Measurements from ENCODE around the gene CASP3.

The CASP3 gene

GRCh38 chr4:184649026-184649970 lies at the start of gene CASP3, which contains the start of gene PRIMPOL:
CASP3 (minus strand) TSS chr4:184649447; CDS start chr4:184638453, 10,994 bp downstream.
PRIMPOL (plus strand) TSS chr4:184649738; CDS start chr4:184657141, 7,403 bp downstream.
- H3K4me3 ChIP-seq, result peak within 1 kb of the TSS; percentile 68 to 95 (median 89)
- H3K27ac ChIP-seq, result peak within 1 kb of the TSS; percentile 88 to 97 (median 96)

- H3K27ac ChIP-seq, result no peak overlapping the region
- H3K4me3 ChIP-seq, result no peak overlapping the region
Observed at GRCh38 chr4:184697956-184698355, 48.7 kb upstream of the CASP3 start.

DNA sequence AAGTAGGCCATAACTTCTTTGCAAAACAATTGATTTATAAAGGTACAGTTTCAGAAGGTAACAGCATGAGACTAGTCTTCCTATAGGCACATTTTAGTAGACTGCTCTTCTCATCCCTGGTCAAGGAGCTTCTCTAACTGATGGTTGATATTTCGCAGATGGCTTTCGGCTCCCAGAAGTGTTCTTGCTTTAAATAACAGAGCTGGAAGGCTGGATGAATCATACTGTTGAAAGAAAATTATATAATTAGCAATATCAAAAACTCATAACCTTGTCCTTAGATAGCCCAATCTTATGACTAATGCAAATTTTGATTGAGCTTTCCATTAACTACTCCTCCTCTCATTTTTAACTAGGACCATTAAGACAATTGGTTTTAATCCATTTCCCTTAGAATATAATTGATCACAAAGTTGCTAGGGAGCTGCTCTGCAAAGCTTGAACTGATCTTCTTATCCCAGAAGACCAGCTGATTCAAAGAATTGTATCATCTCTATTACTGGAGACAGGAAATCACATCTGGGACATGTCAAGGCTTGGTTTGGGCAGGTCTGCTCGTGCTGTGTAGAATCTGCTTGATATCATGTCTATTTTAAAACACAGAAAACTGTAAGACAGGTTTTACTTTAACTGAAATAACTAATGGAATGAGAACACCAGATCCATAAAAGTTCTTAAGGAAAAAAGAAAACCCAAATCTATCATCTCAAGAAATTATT lies 46.1 kb upstream of the CASP3 start:
- peak overlapping the region in 4 of 21 experiments; percentile 12 to 41 (median 30) for H3K27ac ChIP-seq
- H3K4me3 ChIP-seq, result no peak overlapping the region

DNA sequence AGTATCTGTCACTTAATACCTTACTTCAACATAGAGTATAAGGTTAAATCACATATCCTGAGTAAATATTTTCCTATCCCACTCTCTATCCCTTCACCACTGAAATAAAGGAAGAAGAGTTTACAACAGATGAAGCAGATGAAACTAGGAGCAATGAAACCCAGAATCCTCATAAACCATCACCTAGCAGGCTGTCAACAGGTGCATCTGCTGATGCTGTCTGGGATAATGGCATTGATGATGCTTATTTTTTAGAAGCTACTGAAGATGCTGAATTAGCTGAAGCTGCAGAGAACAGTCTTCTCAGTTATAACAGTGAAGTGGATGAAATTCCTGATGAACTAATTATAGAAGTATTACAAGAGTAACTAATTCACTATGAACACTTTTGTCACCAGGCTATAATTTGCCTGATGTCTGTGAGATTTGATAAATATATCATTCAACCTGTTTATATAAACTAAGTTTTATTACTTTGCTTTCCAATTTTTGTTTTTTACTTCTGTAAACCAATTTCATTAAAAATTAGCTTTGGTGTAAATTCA lies 45.2 kb upstream of the CASP3 start:
- Histone ChIP-seq H3K4me3 (no peak overlapping the region), H3K27ac (no peak overlapping the region)

DNA sequence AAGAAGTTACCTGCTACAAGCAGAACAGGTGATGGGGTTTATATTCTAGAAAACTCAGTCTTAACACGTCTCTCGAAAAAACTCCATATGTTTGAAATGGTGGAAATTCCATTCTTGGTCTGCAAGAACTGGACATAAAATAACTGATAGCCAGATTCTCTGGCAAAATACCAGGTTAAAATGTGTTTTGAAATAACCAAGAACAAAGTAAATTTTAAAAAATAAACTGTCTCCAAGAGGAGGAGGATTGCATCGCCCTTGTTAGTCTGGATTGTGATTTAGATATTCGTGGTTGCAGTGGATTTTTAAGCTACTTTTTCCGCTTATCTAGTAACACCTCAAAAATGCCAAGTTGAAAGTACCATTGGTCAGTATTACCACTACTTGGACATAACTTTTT lies 43.8 kb upstream of the CASP3 start:
- Histone ChIP-seq H3K4me3 (no peak overlapping the region), H3K27ac (no peak overlapping the region)

DNA sequence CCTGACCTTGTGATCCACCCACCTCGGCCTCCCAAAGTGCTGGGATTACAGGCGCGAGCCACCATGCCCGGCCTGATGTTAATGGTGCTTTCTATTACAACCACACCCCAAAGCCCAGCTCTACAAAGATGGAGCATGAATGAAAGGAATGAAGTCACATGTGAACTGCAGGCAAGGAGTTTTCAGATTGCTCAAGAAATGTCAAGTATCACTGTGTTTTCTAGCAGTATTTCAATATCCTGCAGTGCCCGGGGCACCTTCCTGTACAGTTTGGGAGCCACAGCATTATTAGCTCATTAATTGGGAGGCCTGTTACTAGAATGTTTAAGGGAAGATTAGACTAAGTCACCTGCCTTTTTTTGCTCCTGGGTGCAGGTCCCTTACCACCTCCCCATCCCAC lies 40.4 kb upstream of the CASP3 start:
- H3K4me3 ChIP-seq, result no peak overlapping the region
- no peak overlapping the region for H3K27ac ChIP-seq

DNA sequence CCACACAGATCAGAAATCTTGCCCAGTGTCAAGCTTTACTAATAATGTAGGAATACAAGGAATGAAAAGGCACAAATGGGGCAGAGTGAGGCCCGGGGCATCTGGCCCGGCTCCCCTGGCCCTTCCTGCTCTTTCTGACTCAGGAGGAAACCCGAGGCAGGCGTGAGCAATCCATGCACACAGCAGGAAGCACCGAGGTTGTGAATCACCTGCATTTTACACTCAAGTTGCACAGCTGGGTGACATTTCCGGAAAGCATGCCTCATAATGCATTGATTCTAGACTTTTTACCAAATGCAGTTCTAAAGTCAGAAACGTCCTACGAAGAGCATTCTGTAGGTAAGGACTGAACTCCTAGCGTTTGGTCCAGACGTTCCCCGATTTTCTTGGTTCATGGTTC lies 39.2 kb upstream of the CASP3 start:
- Histone ChIP-seq H3K27ac (peak overlapping the region in 2 of 21 experiments; percentile 6 to 48), H3K4me3 (no peak overlapping the region)

- Histone ChIP-seq H3K4me3 (no peak overlapping the region), H3K27ac (peak overlapping the region in 1 of 21 experiments; percentile 6)
Observed at GRCh38 chr4:184688005-184688404, 38.8 kb upstream of the CASP3 start.

DNA sequence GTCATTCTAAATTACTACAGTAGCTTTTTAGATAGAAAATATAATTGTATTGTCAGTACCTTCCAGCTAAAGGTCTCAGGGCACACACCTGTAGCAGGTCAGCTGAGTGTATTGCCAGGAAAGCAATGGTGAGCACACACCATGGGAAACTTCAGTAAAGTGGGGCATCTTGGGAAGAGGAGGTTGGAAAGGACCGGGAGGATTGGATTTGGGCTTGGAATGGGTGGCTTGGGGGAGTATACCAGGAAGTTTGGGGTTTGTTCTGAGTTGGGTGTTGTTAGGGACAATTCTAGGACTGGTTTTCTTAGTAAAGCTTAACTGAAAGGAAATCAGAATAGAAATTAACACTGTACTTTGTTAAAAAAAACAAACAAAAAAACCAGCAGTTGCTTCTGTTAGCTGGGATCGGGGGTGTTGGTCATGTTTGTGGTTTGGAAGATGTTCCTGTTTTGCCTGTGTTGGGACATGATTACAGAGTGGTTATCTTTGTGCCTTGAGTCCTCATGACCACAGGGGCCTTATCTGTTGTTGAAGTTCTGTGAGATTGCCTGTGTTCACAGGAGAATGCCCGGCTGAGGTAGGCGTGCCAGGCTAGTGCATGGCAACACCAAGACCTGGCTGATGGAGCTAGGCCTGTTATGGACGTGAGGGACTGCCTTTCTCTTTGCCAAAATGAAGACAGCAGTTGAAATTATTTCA lies 35.4 kb upstream of the CASP3 start:
- H3K27ac ChIP-seq, result peak overlapping the region in 1 of 21 experiments; percentile 43

GRCh38 chr4:184681916-184682315 lies 32.7 kb upstream of the CASP3 start:
- H3K4me3 ChIP-seq, result no peak overlapping the region

More for the DNA sequence above, 35.4 kb upstream of the CASP3 start:
- no peak overlapping the region for H3K4me3 ChIP-seq

GRCh38 chr4:184680698-184681097 lies 31.5 kb upstream of the CASP3 start:
- no peak overlapping the region for H3K27ac ChIP-seq
- no peak overlapping the region for H3K4me3 ChIP-seq

More at GRCh38 chr4:184681916-184682315, 32.7 kb upstream of the CASP3 start:
- H3K27ac ChIP-seq, result no peak overlapping the region

DNA sequence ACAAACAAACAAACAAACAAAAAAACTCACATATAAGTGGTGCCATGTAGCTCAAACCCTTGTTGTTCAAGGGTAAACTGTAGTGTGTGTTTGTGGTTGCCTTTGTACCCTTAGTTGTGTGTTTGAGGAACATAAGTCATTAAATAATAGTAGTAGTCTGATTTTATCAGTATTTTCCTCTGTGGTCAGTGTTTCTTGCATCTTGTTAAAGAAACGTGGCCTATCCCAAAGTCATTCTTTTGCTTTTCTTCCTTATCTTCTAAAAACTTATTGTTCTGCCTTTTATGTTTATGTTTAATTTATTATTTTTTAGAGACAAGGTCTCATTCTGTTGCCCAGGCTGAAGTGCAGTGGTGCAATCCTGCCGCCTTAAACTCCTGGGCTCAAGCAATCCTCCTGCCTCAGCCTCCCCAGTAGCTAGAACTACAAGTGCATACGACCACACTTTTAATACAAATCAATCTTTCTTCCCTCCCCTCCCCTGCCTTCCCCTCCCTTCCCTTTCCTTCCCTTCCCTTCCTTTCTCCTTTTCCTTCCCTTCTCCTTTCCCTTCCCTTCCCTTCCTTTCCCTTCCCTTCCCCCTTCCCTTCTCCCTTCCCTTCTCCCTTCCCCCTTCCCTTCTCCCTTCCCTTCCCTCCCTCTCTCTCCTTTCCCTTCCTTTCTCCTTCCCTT lies 26.7 kb upstream of the CASP3 start:
- H3K27ac ChIP-seq, result no peak overlapping the region
- no peak overlapping the region for H3K4me3 ChIP-seq

DNA sequence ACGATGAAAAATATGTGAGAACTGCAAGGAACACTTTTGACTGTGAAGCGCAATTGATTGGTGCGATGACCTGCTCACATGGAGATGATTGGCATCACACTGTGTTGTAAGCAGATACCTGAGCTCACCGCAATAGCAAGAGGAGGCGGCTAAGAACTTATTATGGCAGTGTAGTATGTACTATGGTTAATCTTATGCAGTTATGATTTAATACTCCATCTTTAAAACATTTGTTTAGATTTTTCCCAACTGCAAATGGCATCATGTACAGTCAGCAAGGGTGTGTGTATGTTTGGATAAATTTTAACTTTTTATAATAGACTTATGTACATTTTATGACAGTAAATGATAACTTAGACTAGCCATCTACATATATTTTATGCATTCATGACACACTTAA lies 25.8 kb upstream of the CASP3 start:
- Histone ChIP-seq H3K27ac (no peak overlapping the region), H3K4me3 (no peak overlapping the region)

DNA sequence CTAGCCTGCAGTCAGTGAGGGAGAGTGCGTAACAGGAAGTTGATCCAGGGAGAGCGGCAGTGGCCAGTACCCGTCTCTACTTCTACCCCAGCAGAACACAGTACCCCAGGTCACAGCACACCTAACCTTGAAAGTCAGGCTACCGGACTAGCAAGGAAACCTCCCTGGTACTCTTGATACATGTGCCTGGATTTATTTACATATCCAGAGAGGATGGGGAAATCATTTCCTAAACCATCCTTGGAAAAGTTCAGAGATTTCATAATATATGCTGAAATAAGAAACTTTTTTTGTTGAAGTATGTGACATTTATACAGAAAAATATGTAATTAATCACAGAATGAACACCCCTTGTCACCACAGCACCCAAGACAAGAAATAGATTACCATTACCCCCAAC lies 24.8 kb upstream of the CASP3 start:
- Histone ChIP-seq H3K27ac (peak overlapping the region in 1 of 21 experiments; percentile 37), H3K4me3 (no peak overlapping the region)

- Histone ChIP-seq H3K4me3 (no peak overlapping the region), H3K27ac (no peak overlapping the region)
Observed at GRCh38 chr4:184672741-184673140, 23.5 kb upstream of the CASP3 start.

DNA sequence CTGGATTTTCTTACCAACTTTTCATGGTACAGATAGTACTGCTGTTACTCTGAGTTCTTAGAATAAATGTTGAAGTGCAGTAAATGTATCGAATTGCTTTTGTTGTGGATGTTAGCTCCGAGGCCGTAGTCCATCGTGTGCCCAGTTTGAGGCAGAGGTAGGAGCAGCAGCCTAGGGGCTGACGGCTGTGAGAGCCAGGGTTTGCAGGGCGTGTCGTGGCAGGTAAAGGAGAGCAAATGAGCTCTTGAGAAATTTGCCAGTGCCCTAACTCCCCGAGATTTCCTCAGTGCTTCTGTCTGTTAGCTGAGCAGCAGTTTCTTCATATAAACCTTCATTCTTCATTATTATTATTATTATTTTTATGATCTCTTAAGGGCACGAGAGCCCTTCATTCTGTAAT lies 21.9 kb upstream of the CASP3 start:
- no peak overlapping the region for H3K27ac ChIP-seq

GRCh38 chr4:184669251-184669650 lies 20.0 kb upstream of the CASP3 start:
- H3K4me3 ChIP-seq, result no peak overlapping the region
- H3K27ac ChIP-seq, result peak overlapping the region in 2 of 21 experiments; percentile 29 to 63

More for the DNA sequence above, 21.9 kb upstream of the CASP3 start:
- H3K4me3 ChIP-seq, result no peak overlapping the region

DNA sequence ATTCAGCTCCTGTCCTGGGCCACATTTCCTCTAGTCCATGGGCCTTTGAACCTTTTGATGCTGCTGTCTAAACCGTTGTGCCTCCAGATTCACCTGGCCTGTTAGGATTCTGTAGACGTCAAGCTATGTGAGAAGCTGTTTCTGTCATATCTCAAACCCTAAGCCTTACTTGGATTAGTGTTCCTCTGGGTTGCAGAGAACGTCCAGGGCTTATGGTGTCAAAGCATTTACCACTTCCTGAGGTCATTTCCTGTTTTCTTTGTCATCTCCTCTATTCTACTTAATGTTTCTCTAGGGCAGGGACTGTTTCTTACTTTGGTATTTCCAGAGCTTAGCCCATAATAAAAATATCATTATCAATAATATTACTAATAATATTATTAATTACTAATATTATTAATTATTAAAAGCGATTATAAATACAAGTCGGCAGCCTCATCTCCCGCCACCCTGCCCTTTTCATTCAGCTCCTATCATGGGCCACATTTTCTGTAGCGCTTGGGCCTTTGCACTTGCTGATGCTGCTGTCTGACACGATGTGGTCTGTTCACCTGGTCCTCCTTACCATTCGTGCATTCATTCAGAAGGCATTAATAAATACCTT lies 19.4 kb upstream of the CASP3 start:
- H3K4me3 ChIP-seq, result no peak overlapping the region
- H3K27ac ChIP-seq, result peak overlapping the region in 5 of 21 experiments; percentile 31 to 63 (median 37)

DNA sequence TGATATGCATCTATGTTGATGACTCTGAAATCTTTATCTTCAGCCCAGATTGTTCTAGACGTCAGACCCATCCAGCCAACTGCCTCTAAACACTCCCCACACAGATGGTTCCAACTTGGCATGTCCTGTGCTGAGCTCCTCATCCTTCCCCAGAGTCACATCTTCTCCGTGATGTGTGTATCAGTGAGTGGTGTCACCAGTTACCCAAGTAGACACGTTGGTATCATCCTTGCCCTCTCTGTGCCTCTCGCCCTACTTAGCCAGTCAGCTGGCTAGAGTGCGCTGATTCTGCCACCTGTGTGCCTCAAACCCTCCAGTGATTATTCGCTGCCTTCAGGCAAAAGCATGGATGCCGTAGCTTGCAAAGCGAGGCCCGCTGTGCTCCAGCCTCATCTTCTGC lies 18.8 kb upstream of the CASP3 start:
- Histone ChIP-seq H3K4me3 (no peak overlapping the region), H3K27ac (peak overlapping the region in 5 of 21 experiments; percentile 31 to 63 (median 37))

Data from skin epidermis (tissue), 12 donors.